Nucleus accumbens (tissue), 56 donors: ENCODE results near the gene TYW1.
"Not testable (repeated sequence)": the region's sequence is repeated elsewhere in the genome, so short reads cannot be mapped to it uniquely, and the experiment has no call there.

Experiments used
- DNase-seq, 56 donors: peaks; one replicate each; lab custom pipeline; 2025; lab: John Stamatoyannopoulos, UW

The TYW1 gene

DNA sequence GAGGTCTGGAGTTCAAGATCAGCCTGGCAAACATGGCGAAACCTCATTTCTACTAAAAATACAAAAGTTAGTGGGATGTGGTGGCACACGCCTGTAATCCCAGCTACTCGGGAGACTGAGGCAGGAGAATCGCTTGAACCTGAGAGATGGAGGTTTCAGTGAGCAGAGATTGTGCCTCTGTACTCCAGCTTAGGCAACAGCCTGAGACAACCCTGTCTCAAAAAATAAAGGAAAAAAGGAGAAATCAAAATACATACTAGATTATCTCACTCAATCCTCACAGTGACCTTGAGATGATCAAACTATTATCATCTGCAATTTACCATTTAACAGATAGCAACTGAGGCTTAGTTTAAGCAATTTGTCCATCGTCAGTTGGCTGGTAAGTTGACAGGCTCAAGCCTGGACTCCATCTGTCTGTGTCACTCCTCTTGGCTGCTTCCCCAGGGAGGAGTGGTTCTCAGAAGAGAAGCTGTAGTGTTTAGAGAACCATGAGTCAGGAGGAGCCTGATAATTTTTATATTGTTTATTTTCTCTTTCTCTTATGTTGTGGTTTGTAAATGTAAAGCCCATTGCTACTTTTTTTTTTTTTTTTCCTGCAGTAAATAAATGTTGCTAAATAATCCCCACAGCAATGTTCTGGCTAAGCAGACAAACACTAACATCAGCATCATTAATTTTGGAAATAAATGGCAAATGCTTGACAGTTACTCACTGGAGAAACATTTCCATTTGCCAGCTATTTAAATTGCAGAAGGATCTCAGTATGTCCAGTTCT lies 46.3 kb downstream of the TYW1 start:
- peak in 38 of 56 donors; percentile 3 to 77 (median 38) for DNase-seq

- DNase-seq: not testable (repeated sequence)
Observed at GRCh38 chr7:67043559-67043930, 46.9 kb downstream of the TYW1 start.

GRCh38 chr7:67045496-67045995 lies 48.9 kb downstream of the TYW1 start:
- DNase-seq: no peak

- not testable (repeated sequence) for DNase-seq
Observed at GRCh38 chr7:67046819-67047218, 50.2 kb downstream of the TYW1 start.

DNA sequence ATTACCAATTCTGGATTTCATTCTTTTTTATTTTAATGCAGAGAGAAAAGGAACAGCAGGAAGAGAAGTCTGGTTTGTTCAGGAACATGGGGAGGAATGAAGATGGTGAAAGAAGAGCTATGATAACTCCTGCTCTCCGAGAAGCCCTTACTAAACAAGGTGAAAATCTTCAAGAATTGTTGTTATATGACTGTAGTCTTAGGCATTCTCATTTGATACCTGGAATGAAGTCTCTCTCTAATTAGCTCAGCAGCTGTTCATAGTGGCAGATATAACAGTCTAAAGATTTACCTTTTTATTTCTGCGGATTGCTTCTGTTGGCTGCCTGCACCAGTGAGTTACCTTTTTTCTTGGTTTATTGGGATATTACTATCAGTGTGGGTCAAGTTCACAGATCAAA lies 53.3 kb downstream of the TYW1 start:
- DNase-seq: not testable (repeated sequence)

DNA sequence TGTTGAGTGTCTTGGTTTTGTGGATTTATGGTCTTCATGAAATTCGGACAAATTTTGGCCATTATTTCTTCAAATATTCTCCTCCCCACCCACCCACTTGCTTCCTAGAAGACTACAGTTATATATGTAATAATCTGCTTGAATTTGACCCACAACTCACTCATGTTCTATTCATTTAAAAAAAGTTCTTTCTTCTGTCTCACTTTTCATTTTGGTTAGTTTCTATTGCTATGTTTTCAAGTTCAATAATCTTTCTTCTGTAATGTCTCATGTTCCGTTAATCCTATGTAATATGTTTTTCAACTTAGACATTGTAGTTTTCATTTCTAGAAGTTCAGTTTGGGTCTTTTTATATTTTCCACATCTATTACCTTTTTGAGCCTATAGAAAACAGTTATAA lies 55.5 kb downstream of the TYW1 start:
- DNase-seq: not testable (repeated sequence)

DNA sequence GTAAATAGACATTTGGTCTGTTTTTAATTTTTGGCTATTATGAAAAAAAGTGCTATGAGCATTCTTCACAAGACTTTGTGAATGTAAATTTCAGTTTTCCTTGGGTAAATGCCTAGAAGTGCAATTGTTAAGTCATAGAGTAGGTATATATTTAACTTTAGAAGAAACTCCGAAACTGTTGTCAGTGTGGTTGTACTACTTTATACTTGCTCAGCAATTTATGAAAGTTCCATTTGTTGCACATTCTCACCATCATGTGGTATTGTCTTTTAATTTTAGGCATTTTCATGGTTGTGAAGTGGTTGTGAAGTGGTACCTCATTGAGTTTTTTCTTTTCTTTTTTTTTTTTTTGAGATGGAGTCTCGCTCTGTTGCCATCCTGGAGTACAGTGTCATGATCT lies 60.0 kb downstream of the TYW1 start:
- DNase-seq: no peak

DNA sequence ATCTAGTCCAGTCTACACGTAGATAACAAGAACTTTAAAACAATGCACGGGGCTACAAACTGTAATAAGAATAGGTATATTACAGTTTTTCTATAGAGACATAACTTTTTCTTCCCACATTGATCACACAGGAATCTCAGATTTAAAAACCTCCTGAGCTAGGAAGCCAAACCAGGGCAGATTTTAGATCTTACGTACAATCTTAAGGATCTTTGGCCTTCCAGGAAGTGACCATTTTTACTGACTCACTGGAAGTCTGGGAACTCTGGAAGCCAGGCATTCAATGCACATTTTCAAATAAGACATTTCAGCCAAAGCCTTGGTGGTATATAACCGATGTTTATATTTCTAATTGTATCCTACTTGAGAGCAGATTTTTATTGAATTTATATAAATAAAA lies 64.7 kb downstream of the TYW1 start:
- DNase-seq: not testable (repeated sequence)

GRCh38 chr7:67062802-67063201 lies 66.2 kb downstream of the TYW1 start:
- DNase-seq: not testable (repeated sequence)

DNA sequence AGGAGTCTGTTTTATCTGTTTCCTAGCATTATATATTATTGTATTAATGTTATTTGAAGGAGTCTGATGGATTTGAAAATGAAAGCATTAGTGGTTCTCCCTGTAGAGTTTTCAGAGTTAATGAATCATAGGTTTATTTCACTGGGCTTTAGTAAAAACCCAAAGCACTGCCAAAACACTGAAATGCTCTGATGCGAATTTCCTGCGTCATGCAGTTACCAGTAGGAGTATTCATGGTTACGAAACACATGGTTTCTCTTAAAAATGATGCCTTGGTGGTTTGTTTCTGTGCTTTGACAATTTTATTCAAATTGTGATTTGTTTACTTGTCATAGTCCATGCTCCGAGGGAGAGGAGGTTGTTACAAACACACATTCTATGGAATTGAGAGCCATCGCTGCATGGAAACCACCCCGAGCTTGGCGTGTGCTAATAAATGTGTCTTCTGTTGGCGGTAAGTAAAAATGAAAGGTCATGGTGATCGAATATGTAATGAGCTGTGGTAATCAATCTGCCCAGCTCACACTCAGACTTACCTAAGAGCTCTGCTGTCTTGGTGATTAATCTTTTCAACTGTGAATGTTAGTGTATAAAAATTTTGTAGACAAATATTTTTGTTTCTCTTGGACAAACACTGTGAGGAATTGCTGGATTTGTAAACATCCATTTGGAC lies 70.5 kb downstream of the TYW1 start:
- DNase-seq: not testable (repeated sequence)

DNA sequence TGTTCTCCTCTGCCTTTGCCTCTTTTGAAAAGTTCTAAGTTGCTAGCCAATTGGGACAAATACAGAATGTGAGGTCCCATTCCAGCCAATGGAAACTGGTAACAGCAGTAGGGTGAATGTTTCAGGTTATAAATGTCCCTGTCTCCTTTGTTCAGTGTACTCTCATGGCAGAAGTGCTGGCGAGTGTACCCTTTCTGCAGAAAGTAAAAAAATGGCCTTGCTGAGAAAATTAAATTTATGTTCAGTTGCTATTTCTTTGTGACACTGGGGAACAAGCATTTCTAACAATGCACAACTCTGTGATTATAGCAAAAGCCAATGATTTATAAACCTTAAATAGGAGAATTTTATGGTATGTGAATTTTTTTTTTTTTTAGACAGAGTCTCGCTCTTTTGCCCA lies 79.5 kb downstream of the TYW1 start:
- not testable (repeated sequence) for DNase-seq

DNA sequence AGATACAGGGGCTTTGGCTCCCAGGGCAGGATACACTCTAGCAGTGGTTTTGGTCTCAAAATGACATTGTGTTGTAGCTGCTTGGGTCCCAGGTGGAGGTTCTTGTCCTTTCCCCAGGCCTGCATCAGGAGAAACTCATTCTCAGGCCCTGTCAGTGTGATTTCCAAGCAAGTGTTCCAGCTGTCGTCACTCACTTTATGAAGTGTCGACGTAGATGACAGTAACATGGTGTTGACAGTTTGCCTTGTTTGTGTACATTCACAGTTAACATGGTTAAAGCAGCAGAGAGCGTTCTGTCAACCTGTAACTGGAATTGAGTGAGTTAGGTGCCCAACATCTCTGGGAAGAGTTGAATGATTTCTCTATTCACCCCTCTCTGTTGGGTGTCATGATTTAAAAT lies 86.2 kb downstream of the TYW1 start:
- DNase-seq: not testable (repeated sequence)

DNA sequence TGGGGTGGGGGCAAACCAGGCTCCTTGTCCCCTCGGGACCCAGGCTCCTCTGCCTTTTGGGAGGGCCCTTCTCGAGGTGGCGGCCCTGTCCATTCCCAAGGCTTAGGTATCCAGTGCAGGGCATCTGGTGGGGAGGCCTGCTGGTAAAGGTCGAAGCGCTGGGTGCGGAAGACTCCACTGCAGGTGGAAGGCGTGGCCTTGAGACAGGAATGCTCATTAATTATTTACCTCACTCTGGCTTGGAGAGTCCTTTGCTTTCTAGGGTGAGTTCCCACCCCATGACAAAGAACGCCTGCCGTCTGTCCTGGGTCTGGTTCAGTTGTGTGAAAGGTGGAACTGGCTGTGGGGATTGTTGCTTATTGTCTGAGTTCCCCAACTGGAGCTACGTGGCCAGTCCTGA lies 92.6 kb downstream of the TYW1 start:
- not testable (repeated sequence) for DNase-seq

- DNase-seq: not testable (repeated sequence)
Observed at GRCh38 chr7:67091053-67091452, 94.4 kb downstream of the TYW1 start.

DNA sequence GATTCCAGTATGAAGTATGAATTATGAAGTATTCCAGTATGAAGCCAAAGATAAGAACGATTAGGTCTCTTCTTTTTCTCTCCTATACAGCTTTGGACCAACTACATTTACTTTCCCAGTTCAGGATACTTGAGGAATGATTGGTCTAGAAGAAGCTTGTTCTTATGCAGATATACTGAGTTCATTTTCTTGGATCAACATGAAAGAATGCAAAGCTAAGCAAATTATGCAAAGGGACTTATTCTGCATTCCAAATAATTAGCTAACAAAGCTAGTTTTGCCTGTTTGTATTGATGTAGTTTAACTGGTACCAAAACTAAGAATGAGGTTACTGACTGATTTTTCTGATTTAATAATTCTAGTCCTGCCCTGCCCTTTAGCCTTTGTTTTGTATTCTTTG lies 101.4 kb downstream of the TYW1 start:
- not testable (repeated sequence) for DNase-seq

- not testable (repeated sequence) for DNase-seq
Observed at GRCh38 chr7:67099406-67099805, 102.8 kb downstream of the TYW1 start.

DNA sequence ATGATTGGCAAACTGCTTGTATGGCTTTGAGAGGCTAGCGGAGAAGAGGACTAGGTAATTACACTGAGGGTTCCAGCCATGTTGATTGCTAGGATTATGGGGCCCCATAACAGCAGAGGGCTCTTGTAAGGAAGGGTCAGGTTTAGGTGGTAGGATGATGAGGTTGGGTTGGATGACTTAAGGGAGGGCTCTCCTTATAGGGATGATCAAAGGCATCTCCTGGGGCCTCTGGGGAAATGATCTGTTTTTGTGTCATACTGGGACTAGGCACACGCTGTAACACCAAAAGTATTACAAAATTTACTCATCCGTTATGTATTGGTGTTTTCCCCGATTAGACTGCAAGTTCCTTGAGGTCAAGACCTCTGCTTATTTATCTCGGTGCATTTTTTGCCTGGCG lies 103.4 kb downstream of the TYW1 start:
- not testable (repeated sequence) for DNase-seq

- DNase-seq: no peak
Observed at GRCh38 chr7:67100956-67101361, 104.3 kb downstream of the TYW1 start.

DNA sequence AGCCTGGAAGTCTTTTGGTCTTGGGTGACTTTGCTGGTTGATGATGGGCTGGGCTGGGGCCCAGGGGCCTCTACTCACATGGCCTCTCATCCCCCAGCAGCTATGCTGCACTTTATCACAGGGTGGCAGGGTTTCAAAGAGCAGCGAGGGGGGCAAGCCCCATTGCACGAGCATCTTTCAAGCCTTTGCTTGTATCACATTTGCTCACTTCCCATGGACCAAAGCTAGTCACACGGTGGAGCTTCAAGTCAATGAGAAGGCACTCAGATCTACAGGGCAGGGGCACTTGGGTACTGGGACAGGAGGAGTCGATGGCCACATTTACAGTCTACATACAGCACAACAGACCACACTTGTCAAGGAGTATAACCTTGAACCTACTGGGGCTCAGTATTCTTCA lies 108.3 kb downstream of the TYW1 start:
- DNase-seq: not testable (repeated sequence)

DNA sequence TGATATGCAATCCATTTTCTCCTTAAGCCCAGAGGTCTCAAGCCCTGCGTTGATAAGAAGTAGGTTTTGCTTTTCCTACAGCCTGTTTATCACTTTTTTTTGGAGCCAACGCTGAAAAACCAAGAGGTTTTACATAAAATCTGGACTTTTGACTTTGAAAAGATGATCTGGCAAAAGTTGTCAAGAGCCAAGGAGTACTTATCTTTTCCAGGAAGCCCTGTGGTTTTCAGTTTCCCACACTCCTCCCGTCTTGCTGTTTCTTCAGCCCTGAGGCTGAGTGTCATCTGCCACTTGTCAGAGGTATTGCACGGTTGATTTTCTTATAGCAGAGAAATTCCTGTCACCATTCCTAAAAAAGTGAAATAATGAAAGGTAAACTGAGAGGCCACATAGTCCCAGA lies 108.7 kb downstream of the TYW1 start:
- DNase-seq: no peak

- DNase-seq: not testable (repeated sequence)
Observed at GRCh38 chr7:67106255-67106654, 109.6 kb downstream of the TYW1 start.

DNA sequence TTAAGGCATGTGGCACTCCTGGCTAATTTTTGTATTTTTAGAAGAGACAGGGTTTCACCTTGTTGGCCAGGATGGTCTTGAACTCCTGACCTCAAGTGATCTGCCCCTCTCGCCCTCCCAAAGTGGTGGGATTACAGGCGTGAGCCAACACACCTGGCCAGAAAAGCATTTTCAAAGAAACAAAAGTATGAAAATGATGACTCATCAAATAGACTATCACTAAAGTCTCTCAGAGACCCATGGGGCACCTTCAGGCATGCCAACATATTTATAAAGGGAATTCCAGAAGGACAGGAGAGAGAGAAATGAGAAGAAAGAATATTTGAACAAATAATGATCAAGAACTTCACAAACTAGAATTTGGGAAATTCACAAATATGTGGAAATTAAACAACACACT lies 114.7 kb downstream of the TYW1 start:
- DNase-seq: not testable (repeated sequence)
